Measurements from ENCODE around the gene ERMARD.

The ERMARD gene

DNA sequence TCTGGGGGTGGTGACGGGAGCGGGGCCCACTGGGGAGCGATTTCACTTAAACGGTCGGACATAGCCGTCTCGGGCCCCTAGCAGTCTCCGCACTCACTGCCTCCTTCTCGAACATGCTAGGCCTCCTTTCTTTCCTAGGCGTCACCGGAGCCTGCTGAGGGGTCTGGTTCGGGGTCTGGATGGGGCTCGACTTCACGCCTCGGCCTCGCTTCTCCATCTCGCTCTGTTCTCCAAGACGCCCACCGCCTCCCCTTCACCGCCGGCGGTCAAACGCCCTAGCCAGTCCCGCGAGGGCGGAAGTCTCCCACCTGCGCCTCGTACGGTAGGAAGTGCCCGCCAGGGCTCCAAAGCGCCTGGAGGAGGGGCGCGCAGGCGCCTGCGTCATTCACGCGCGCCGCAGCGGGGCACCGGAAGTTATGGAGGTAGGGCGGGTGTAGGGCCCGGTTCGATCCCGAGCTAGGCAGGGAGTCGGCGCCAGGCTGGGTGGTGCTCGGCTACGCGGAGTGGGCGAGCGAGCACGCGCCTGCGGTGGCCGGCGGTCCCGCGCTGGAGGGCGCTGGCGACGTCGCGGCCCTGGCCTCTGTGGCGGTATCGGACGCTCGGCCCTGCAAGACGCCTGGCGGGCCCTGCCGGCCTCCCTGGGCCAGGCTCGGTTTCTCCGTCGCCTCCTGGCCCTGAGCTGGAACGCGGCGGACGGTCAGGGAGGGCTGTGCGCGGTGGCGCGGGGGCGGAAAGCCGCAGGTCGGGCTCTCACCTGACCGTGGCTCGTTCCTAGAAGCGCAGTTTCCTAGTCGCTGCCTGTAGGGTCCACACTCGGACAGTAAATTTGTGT is at the start of gene ERMARD, which contains the start of gene DYNLT2:
ERMARD (plus strand) TSS at position 381 of the 832 bp plus-strand sequence; CDS start at position 417, 36 bp downstream.
DYNLT2 (minus strand) TSS at position 331 of the 832 bp plus-strand sequence; CDS start at position 217, 114 bp downstream.
- H3K36me3 ChIP-seq (ENCODE audit: insufficient read depth, low read depth, low read length), result no peaks in the 10 kb centered on the region; the same call in 1 of the 2 replicates
- peaks cover 7% of the 10 kb centered on the region; the same call in 1 of the 2 replicates for H3K4me1 ChIP-seq (ENCODE audit: insufficient read depth, low read length)

DNA sequence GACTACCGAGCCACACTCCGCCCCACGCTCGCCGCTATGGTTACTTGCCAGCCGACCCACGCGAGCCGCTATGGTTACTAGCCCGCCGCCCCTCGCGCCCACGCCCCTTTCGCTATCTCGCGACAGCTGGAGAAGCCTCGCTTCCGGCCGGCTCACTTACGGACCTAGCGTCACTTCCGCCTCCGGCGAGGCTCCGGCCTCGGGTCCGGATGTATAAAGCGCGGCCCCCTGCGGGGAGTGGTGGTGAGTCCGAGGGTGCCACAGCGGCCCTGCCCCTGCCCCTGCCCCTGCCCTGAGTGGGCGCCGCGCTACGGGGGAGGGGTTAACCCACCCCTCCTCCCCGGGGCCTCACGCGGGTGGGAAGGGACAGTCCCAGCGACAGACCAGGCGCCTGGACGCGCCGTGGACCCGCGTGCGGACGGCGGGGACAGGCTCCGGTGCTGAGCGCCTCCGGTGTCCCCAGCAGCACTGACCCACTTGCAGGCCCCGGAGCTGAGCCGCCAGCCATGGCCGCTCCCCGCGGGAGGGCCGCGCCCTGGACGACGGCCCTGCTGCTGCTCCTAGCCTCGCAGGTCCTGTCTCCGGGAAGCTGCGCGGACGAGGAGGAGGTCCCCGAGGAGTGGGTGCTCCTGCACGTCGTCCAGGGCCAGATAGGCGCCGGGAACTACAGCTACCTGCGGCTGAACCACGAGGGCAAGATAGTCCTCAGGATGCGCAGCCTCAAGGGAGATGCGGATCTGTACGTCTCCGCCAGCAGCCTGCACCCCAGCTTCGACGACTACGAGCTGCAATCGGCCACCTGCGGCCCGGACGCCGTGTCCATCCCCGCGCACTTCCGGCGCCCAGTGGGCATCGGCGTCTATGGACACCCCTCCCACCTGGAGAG is 49.2 kb upstream of the ERMARD start, which contains the start of the genes C6orf120 and WDR27:
C6orf120 (plus strand) TSS at position 173 of the 886 bp plus-strand sequence; CDS start at position 507, 334 bp downstream.
WDR27 (minus strand) TSS at position 76 of the 886 bp plus-strand sequence. CDS start 13,024 bp downstream, outside the sequence.
- Histone ChIP-seq H3K27me3 (ENCODE audit: insufficient read depth, low read length) (no peaks in the 10 kb centered on the region), H3K4me1 (ENCODE audit: insufficient read depth, low read length) (peaks cover 25% of the 10 kb centered on the region), H3K4me3 (ENCODE audit: low read length) (peak within 1 kb of the TSS; percentile 97), H3K9ac (ENCODE audit: low read depth, low read length) (peak within 1 kb of the TSS; percentile 94), H3K36me3 (ENCODE audit: insufficient read depth, low read depth, low read length) (peaks cover 55% of the 10 kb centered on the region), H3K9me3 (ENCODE audit: insufficient read depth, low read depth, low read length) (no peaks in the 10 kb centered on the region), H3K27ac (ENCODE audit: low read length) (peak within 1 kb of the TSS; percentile 89)

More for the DNA sequence above, at the start of gene ERMARD, which contains the start of gene DYNLT2:
- H3K9me3 ChIP-seq (ENCODE audit: insufficient read depth, low read depth, low read length), result no peaks in the 10 kb centered on the region
- no peaks in the 10 kb centered on the region for H3K27me3 ChIP-seq (ENCODE audit: insufficient read depth, low read length)
- peak within 1 kb of the TSS; percentile 99 for H3K4me3 ChIP-seq (ENCODE audit: low read length)
- peak within 1 kb of the TSS; percentile 96 for H3K27ac ChIP-seq (ENCODE audit: low read length)
- peak within 1 kb of the TSS; percentile 99 for H3K9ac ChIP-seq (ENCODE audit: low read depth, low read length)

DNA sequence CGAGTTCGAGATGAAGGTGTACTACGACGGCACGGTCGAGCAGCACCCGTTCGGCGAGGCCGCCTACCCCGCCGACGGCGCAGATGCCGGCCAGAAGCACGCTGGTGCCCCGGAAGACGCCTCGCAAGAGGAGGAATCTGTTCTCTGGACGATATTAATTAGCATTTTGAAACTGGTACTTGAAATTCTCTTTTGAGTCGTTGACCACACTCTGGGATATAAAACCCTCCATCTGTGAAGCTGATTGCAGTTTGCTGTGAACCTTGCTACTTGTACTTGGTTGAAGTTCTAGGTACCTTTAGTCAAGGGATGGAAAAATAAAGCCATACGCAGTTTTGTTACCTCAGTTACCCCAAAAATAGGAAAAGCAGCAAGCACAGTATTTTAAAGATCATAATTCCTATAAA is 48.6 kb upstream of the ERMARD start:
- no peaks in the 10 kb centered on the region for H3K27me3 ChIP-seq (ENCODE audit: insufficient read depth, low read length)
- H3K27ac ChIP-seq (ENCODE audit: low read length), result no peak overlapping the region
- no peaks in the 10 kb centered on the region for H3K9me3 ChIP-seq (ENCODE audit: insufficient read depth, low read depth, low read length)
- H3K4me1 ChIP-seq (ENCODE audit: insufficient read depth, low read length), result peaks cover 25% of the 10 kb centered on the region
- H3K4me3 ChIP-seq (ENCODE audit: low read length), result peak overlapping the region; percentile 97
- H3K36me3 ChIP-seq (ENCODE audit: insufficient read depth, low read depth, low read length), result peaks cover 59% of the 10 kb centered on the region
- peak overlapping the region; percentile 94 for H3K9ac ChIP-seq (ENCODE audit: low read depth, low read length)

DNA sequence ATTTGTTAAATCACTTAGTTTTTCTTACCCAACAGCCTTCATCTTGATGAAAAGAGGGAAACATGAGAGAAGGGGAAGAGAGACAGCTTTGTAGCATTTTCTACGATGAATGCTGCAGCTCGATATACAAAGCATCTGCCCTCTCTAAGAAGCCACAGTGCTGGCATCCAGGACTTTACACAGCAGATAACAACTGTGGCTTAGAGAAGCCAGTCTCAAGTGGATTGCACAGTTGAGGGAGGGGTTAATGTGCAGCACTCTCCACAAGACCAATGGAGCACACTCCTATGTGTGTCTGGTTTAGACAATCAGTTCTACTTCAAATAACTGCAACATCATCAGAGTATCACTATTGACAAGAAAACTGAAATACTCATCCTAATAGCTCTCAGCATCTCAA is 43.6 kb upstream of the ERMARD start:
- H3K27ac ChIP-seq (ENCODE audit: low read length), result no peak overlapping the region
- H3K9ac ChIP-seq (ENCODE audit: low read depth, low read length), result no peak overlapping the region
- H3K27me3 ChIP-seq (ENCODE audit: insufficient read depth, low read length), result no peaks in the 10 kb centered on the region
- peaks cover 14% of the 10 kb centered on the region; the same call in 1 of the 2 replicates for H3K4me1 ChIP-seq (ENCODE audit: insufficient read depth, low read length)
- peaks cover 98% of the 10 kb centered on the region for H3K36me3 ChIP-seq (ENCODE audit: insufficient read depth, low read depth, low read length)
- no peaks in the 10 kb centered on the region for H3K9me3 ChIP-seq (ENCODE audit: insufficient read depth, low read depth, low read length)
- H3K4me3 ChIP-seq (ENCODE audit: low read length), result no peak overlapping the region

GRCh38 chr6:169709293-169709692 is 42.1 kb upstream of the ERMARD start:
- no peak overlapping the region for H3K9ac ChIP-seq (ENCODE audit: low read depth, low read length)
- no peaks in the 10 kb centered on the region for H3K27me3 ChIP-seq (ENCODE audit: insufficient read depth, low read length)
- no peak overlapping the region for H3K4me3 ChIP-seq (ENCODE audit: low read length)
- H3K4me1 ChIP-seq (ENCODE audit: insufficient read depth, low read length), result 0 out of 2 replicates have a peak, but pooled peaks cover 2% of the 10 kb centered on the region
- H3K27ac ChIP-seq (ENCODE audit: low read length), result no peak overlapping the region
- peaks cover 94% of the 10 kb centered on the region for H3K36me3 ChIP-seq (ENCODE audit: insufficient read depth, low read depth, low read length)
- no peaks in the 10 kb centered on the region for H3K9me3 ChIP-seq (ENCODE audit: insufficient read depth, low read depth, low read length)

GRCh38 chr6:169710009-169710408 is 41.4 kb upstream of the ERMARD start:
- Histone ChIP-seq H3K9me3 (ENCODE audit: insufficient read depth, low read depth, low read length) (no peaks in the 10 kb centered on the region), H3K4me1 (ENCODE audit: insufficient read depth, low read length) (no peaks in the 10 kb centered on the region), H3K9ac (ENCODE audit: low read depth, low read length) (no peak overlapping the region), H3K27me3 (ENCODE audit: insufficient read depth, low read length) (no peaks in the 10 kb centered on the region), H3K4me3 (ENCODE audit: low read length) (no peak overlapping the region), H3K36me3 (ENCODE audit: insufficient read depth, low read depth, low read length) (peaks cover 94% of the 10 kb centered on the region), H3K27ac (ENCODE audit: low read length) (no peak overlapping the region)

DNA sequence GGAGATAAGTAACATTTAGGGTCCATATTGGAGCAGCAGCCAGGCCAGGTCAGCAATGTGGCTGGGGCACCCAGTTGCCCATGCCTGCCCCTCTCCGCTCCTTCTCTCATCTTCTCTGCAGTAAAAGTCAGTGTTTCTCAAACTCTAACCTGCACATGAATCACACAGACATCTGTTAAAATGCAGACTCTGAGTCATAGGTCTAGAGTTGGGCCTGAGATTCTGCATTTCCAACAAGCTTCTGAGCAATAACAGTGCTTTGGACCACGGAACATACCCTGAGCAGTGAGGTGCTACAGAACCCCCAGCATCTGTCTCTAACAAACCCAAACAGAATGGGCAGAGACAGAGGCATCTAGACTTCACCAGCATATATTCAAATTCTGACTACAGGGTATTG is 37.2 kb upstream of the ERMARD start:
- no peak overlapping the region for H3K27ac ChIP-seq (ENCODE audit: low read length)
- no peaks in the 10 kb centered on the region for H3K4me1 ChIP-seq (ENCODE audit: insufficient read depth, low read length)
- peaks cover 90% of the 10 kb centered on the region for H3K36me3 ChIP-seq (ENCODE audit: insufficient read depth, low read depth, low read length)

GRCh38 chr6:169714595-169714994 is 36.8 kb upstream of the ERMARD start:
- no peaks in the 10 kb centered on the region for H3K9me3 ChIP-seq (ENCODE audit: insufficient read depth, low read depth, low read length)
- H3K27me3 ChIP-seq (ENCODE audit: insufficient read depth, low read length), result no peaks in the 10 kb centered on the region
- no peak overlapping the region for H3K9ac ChIP-seq (ENCODE audit: low read depth, low read length)
- no peak overlapping the region for H3K27ac ChIP-seq (ENCODE audit: low read length)
- H3K4me1 ChIP-seq (ENCODE audit: insufficient read depth, low read length), result no peaks in the 10 kb centered on the region
- no peak overlapping the region for H3K4me3 ChIP-seq (ENCODE audit: low read length)
- peaks cover 87% of the 10 kb centered on the region for H3K36me3 ChIP-seq (ENCODE audit: insufficient read depth, low read depth, low read length)

More for the DNA sequence above, 37.2 kb upstream of the ERMARD start:
- Histone ChIP-seq H3K4me3 (ENCODE audit: low read length) (no peak overlapping the region), H3K27me3 (ENCODE audit: insufficient read depth, low read length) (no peaks in the 10 kb centered on the region), H3K9ac (ENCODE audit: low read depth, low read length) (no peak overlapping the region), H3K9me3 (ENCODE audit: insufficient read depth, low read depth, low read length) (no peaks in the 10 kb centered on the region)

DNA sequence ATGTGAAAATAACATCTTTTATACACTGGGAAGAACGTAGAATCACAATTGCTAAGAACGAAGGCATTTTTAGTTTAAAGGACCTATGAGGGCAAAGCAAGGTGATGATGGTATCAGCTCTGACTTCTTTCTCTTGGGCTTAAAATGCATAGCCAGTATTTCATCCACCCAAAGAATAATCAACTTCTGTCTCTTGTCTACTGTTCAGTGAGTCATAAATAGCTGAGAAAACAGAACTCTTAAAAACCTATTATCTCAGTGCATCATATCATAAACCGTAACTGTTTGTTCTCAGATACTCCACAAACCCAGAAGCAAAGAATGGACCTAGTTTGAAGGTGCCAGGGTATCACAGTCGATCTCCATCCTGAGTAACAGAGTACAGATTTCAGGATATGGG is 32.3 kb upstream of the ERMARD start:
- Histone ChIP-seq H3K4me3 (ENCODE audit: low read length) (no peak overlapping the region), H3K36me3 (ENCODE audit: insufficient read depth, low read depth, low read length) (peaks cover 49% of the 10 kb centered on the region), H3K4me1 (ENCODE audit: insufficient read depth, low read length) (peaks cover 7% of the 10 kb centered on the region; the same call in 1 of the 2 replicates), H3K27me3 (ENCODE audit: insufficient read depth, low read length) (peaks cover 12% of the 10 kb centered on the region; the same call in 1 of the 2 replicates), H3K9ac (ENCODE audit: low read depth, low read length) (no peak overlapping the region), H3K9me3 (ENCODE audit: insufficient read depth, low read depth, low read length) (no peaks in the 10 kb centered on the region), H3K27ac (ENCODE audit: low read length) (no peak overlapping the region)

DNA sequence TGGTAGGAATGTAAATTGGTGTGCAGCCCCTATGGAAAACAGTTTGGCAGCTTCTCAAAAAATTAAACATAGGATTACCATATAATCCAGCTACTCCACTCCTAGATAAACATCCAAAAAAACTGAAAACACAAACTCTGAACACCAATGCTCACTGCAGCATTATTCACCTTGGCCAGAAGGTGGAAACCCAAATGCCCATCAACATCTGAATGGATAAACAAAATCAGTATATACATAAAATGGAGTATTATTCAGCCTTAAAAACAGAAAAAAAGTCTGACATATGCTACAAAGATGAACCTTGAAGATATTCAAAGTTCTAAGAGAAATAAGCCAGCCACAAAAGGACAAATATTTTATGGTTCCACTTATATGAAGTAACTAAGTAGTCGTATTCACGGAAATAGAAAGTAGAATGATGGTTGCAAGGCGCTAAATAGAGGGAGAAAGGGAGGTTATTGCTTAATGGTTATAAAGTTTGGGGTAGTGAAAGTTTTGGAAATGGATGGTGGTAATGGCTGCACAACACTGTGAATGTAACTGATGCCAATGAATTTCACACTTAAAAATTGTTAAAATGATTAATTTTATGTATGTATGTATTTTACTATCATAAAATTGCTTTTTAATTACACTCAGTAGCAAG is 31.1 kb upstream of the ERMARD start:
- H3K4me3 ChIP-seq (ENCODE audit: low read length), result no peak overlapping the region
- peaks cover 12% of the 10 kb centered on the region; the same call in 1 of the 2 replicates for H3K27me3 ChIP-seq (ENCODE audit: insufficient read depth, low read length)
- H3K9me3 ChIP-seq (ENCODE audit: insufficient read depth, low read depth, low read length), result no peaks in the 10 kb centered on the region
- peaks cover 7% of the 10 kb centered on the region; the same call in 1 of the 2 replicates for H3K4me1 ChIP-seq (ENCODE audit: insufficient read depth, low read length)
- no peak overlapping the region for H3K27ac ChIP-seq (ENCODE audit: low read length)
- no peak overlapping the region for H3K9ac ChIP-seq (ENCODE audit: low read depth, low read length)
- H3K36me3 ChIP-seq (ENCODE audit: insufficient read depth, low read depth, low read length), result peaks cover 37% of the 10 kb centered on the region
